Stimulated activated CD4-positive, alpha-beta T cell treated with anti-CD3 and anti-CD28 coated beads, Interleukin-12 subunit alpha, Interleukin-12 subunit beta, amount 100 ng/mL, for 48 hours (primary cell): ENCODE measurements around the gene CALD1.

Source experiments
- DNase-seq, 3 donors: peaks; one replicate each; pipeline ENCODE4 v3.0.0-alpha.2; 2020; ENCODE audit warnings: low read depth in 2 of 3, low spot score in 1 of 3

CALD1 gene

GRCh38 chr7:134826105-134826504, 46.7 kb downstream of the CALD1 start:
- no peak for DNase-seq

GRCh38 chr7:134827436-134827835, 48.0 kb downstream of the CALD1 start:
- DNase-seq, result no peak

GRCh38 chr7:134827889-134828288, 48.5 kb downstream of the CALD1 start:
- no peak for DNase-seq

GRCh38 chr7:134828361-134828760, 48.9 kb downstream of the CALD1 start:
- DNase-seq, result no peak

GRCh38 chr7:134829380-134829986, 50.0 kb downstream of the CALD1 start:
- DNase-seq, result no peak

GRCh38 chr7:134831862-134832261, 52.4 kb downstream of the CALD1 start:
- DNase-seq, result no peak

GRCh38 chr7:134832367-134832766, 52.9 kb downstream of the CALD1 start:
- no peak for DNase-seq

- no peak for DNase-seq
Measured at GRCh38 chr7:134834689-134835462, 55.4 kb downstream of the CALD1 start.

GRCh38 chr7:134835463-134835823, 56.0 kb downstream of the CALD1 start:
- no peak for DNase-seq

- DNase-seq, result no peak
Measured at GRCh38 chr7:134836447-134836846, 57.0 kb downstream of the CALD1 start.

GRCh38 chr7:134839298-134839697, 59.9 kb downstream of the CALD1 start:
- DNase-seq, result no peak

- no peak for DNase-seq
Measured at GRCh38 chr7:134842062-134842461, 62.6 kb downstream of the CALD1 start.

GRCh38 chr7:134842886-134843430, 63.5 kb downstream of the CALD1 start:
- no peak for DNase-seq

- no peak for DNase-seq
Measured at GRCh38 chr7:134844200-134844599, 64.8 kb downstream of the CALD1 start.

- DNase-seq, result no peak
Measured at GRCh38 chr7:134845461-134845860, 66.0 kb downstream of the CALD1 start.

- DNase-seq, result no peak
Measured at GRCh38 chr7:134847851-134848588, 68.6 kb downstream of the CALD1 start.

GRCh38 chr7:134850066-134850465, 70.6 kb downstream of the CALD1 start:
- DNase-seq, result no peak

GRCh38 chr7:134851141-134851540, 71.7 kb downstream of the CALD1 start:
- no peak for DNase-seq

- DNase-seq, result no peak
Measured at GRCh38 chr7:134852625-134853024, 73.2 kb downstream of the CALD1 start.

GRCh38 chr7:134854816-134855215, 75.4 kb downstream of the CALD1 start:
- DNase-seq, result no peak

GRCh38 chr7:134855442-134855841, 76.0 kb downstream of the CALD1 start:
- no peak for DNase-seq

- no peak for DNase-seq
Measured at GRCh38 chr7:134856091-134856490, 76.7 kb downstream of the CALD1 start.
